NCI-H2081 treated with DMSO at 0.1 percent for 48 hours (cell line): Measurements from ENCODE around the gene ATG2B.
"Not testable (repeated sequence)": the region's sequence is repeated elsewhere in the genome, so short reads cannot be mapped to it uniquely, and the experiment has no call there.

Experiments
- DNase-seq: peaks from one replicate; lab custom pipeline; 2025; lab: John Stamatoyannopoulos, UW

The ATG2B gene

GRCh38 chr14:96250485-96250884, 112.7 kb downstream of the ATG2B start:
- DNase-seq: no peak

- DNase-seq: no peak
Measured at GRCh38 chr14:96249029-96249428, 114.1 kb downstream of the ATG2B start.

- no peak for DNase-seq
Measured at GRCh38 chr14:96247031-96247430, 116.1 kb downstream of the ATG2B start.

GRCh38 chr14:96246539-96246847, 116.6 kb downstream of the ATG2B start:
- DNase-seq: no peak

GRCh38 chr14:96245710-96246538, 117.2 kb downstream of the ATG2B start:
- no peak for DNase-seq

GRCh38 chr14:96245074-96245473, 118.1 kb downstream of the ATG2B start:
- not testable (repeated sequence) for DNase-seq

- no peak for DNase-seq
Measured at GRCh38 chr14:96243785-96244184, 119.4 kb downstream of the ATG2B start.

- DNase-seq: no peak
Measured at GRCh38 chr14:96242126-96242525, 121.0 kb downstream of the ATG2B start.

- DNase-seq: no peak
Measured at GRCh38 chr14:96240641-96241040, 122.5 kb downstream of the ATG2B start.

GRCh38 chr14:96239711-96240141, 123.4 kb downstream of the ATG2B start:
- DNase-seq: no peak

GRCh38 chr14:96238676-96239265, 124.4 kb downstream of the ATG2B start:
- no peak for DNase-seq

GRCh38 chr14:96237641-96238040, 125.5 kb downstream of the ATG2B start:
- DNase-seq: no peak

- no peak for DNase-seq
Measured at GRCh38 chr14:96235426-96235825, 127.7 kb downstream of the ATG2B start.

GRCh38 chr14:96233661-96234060, 129.5 kb downstream of the ATG2B start:
- DNase-seq: no peak

GRCh38 chr14:96232506-96232905, 130.6 kb downstream of the ATG2B start:
- DNase-seq: no peak

- DNase-seq: no peak
Measured at GRCh38 chr14:96231526-96232130, 131.5 kb downstream of the ATG2B start.

- no peak for DNase-seq
Measured at GRCh38 chr14:96231056-96231455, 132.1 kb downstream of the ATG2B start.

GRCh38 chr14:96229315-96229714, 133.8 kb downstream of the ATG2B start:
- DNase-seq: no peak
